ENCODE data around the gene TUFT1.

- TF ChIP-seq CTCF (IDR thresholded peaks at IDR 0.05 in 2 of 3, conservative IDR thresholded peaks at IDR 0.05 in 1 of 3; ENCODE audit: insufficient read depth in 2 of 3, low read depth in 1 of 3, low read length in 3 of 3) (peak; percentile 33 to 49 (median 35); a peak in 4 of 6 replicates), CBFA2T2 (conservative IDR thresholded peaks at IDR 0.05) (no peak), CBX8 (IDR thresholded peaks at IDR 0.05; ENCODE audit: borderline replicate concordance, extremely low read depth, low read depth, low read length, poor library complexity, severe bottlenecking) (no peak), TEAD2 (tag; IDR thresholded peaks at IDR 0.05) (no peak), POLR2A (conservative IDR thresholded peaks at IDR 0.05) (no peak), IRF9 (tag; IDR thresholded peaks at IDR 0.05) (no peak), STAT6 (CRISPR knock-in tag; IDR thresholded peaks at IDR 0.05) (no peak), E2F1 (CRISPR knock-in tag; IDR thresholded peaks at IDR 0.05) (no peak), CHD7 (IDR thresholded peaks at IDR 0.05; ENCODE audit: low read depth, low read length) (no peak), HDAC2 (IDR thresholded peaks at IDR 0.05) (no peak), ZFX (CRISPR knock-in tag; IDR thresholded peaks at IDR 0.05) (no peak), MITF (IDR thresholded peaks at IDR 0.05) (no peak), TAF1 (IDR thresholded peaks at IDR 0.05; ENCODE audit: control insufficient read depth, extremely low read depth, insufficient read depth, low read length, severe bottlenecking) (no peak), YBX1 (IDR thresholded peaks at IDR 0.05) (no peak)
Measured at GRCh38 chr1:151501474-151501873, 38.6 kb upstream of the TUFT1 start.

Data from K562 (cell line).